ENCODE data around the gene MS4A6A. TPM values are rescaled to one million over a fixed set of nuclear protein-coding genes. Genes with fewer than 3 reads are reported as not detected.

The MS4A6A gene
- polyA plus RNA-seq, 1 of the 3 experiments (the other 2 are of a cell fraction), result not detected

GRCh38 chr11:60194511-60194910 is 11.6 kb upstream of the MS4A6A start:
- Histone ChIP-seq H3F3A (replicated peaks; ENCODE audit: insufficient read depth) (no peaks in the 10 kb centered on the region), H3K9ac (no peak overlapping the region), H3K4me1 (ENCODE audit: control insufficient read depth in 1 of 2, insufficient read depth in 2 of 2, low read depth in 1 of 2, low read length in 1 of 2) (no peaks in the 10 kb centered on the region), H3K4me3 (ENCODE audit: low read depth in 2 of 2, low read length in 1 of 2) (no peak overlapping the region), H2AFZ (ENCODE audit: low read depth) (no peak overlapping the region), H3K9me2 (no peaks in the 10 kb centered on the region), H3K27me3 (ENCODE audit: insufficient read depth) (no peaks in the 10 kb centered on the region), H3K4me2 (no peak overlapping the region), H3K27ac (ENCODE audit: low read depth in 2 of 2, low read length in 1 of 2) (no peak overlapping the region), H3K36me3 (replicated peaks in 1 of 2; ENCODE audit: control insufficient read depth in 1 of 2, insufficient read depth in 2 of 2, low read length in 1 of 2) (no peaks in the 10 kb centered on the region), H3K9me3 (no peaks in the 10 kb centered on the region), H3K79me2 (ENCODE audit: insufficient read depth) (no peaks in the 10 kb centered on the region), H4K20me1 (ENCODE audit: insufficient read depth) (no peaks in the 10 kb centered on the region)
- TF ChIP-seq FOXM1 (IDR thresholded peaks at IDR 0.05; ENCODE audit: low read depth) (no peak), RXRA (IDR thresholded peaks at IDR 0.05; ENCODE audit: borderline replicate concordance, low read depth) (no peak), TAF1 (IDR thresholded peaks at IDR 0.05; ENCODE audit: borderline replicate concordance, low read depth, low read length) (no peak), NFIC (IDR thresholded peaks at IDR 0.05; ENCODE audit: borderline replicate concordance) (no peak), JUND (IDR thresholded peaks at IDR 0.05) (no peak), FOSL2 (IDR thresholded peaks at IDR 0.05; ENCODE audit: borderline replicate concordance, low read depth) (no peak), ZBTB33 (IDR thresholded peaks at IDR 0.05; ENCODE audit: borderline replicate concordance, low read depth) (no peak), RFX5 (IDR thresholded peaks at IDR 0.05; ENCODE audit: low read length) (no peak), GATA2 (CRISPR knock-in tag; IDR thresholded peaks at IDR 0.05) (no peak), NRF1 (IDR thresholded peaks at IDR 0.05; ENCODE audit: low read depth, low read length) (no peak), MXI1 (IDR thresholded peaks at IDR 0.05; ENCODE audit: low read depth, low read length) (no peak), USF1 (IDR thresholded peaks at IDR 0.05; ENCODE audit: borderline replicate concordance, low read depth) (no peak), FOXJ3 (CRISPR knock-in tag; IDR thresholded peaks at IDR 0.05) (no peak), ELF1 (IDR thresholded peaks at IDR 0.05) (no peak), RAD21 (IDR thresholded peaks at IDR 0.05; ENCODE audit: low read length) (no peak), IRF3 (IDR thresholded peaks at IDR 0.05; ENCODE audit: low read depth, low read length) (no peak), TEAD4 (IDR thresholded peaks at IDR 0.05; ENCODE audit: borderline replicate concordance, insufficient read depth) (no peak)
- TF ChIP-seq, protein P1, sequence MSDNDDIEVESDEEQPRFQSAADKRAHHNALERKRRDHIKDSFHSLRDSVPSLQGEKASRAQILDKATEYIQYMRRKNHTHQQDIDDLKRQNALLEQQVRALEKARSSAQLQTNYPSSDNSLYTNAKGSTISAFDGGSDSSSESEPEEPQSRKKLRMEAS (IDR thresholded peaks at IDR 0.05; ENCODE audit: low read depth), result no peak
- TF ChIP-seq, protein P2, sequence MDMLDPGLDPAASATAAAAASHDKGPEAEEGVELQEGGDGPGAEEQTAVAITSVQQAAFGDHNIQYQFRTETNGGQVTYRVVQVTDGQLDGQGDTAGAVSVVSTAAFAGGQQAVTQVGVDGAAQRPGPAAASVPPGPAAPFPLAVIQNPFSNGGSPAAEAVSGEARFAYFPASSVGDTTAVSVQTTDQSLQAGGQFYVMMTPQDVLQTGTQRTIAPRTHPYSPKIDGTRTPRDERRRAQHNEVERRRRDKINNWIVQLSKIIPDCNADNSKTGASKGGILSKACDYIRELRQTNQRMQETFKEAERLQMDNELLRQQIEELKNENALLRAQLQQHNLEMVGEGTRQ (IDR thresholded peaks at IDR 0.05; ENCODE audit: borderline replicate concordance, low read depth, low read length), result no peak
- 48% methylated on average over 3 of the region's 3 CpGs for WGBS (ENCODE audit: low lambda C conversion rate)
- no peak for DNase-seq
- POLR2A ChIA-PET, result no interaction called here
- CTCF ChIA-PET, result interaction anchor here (1.6 kb wide), 1 partner anchor 13 kb away, joined by 6 read pairs; the partner anchor contains the start of gene MS4A6A
